NCI-H1694 (cell line): Measurements from ENCODE around the gene ARID5B.
"Not testable (repeated sequence)": the region's sequence is repeated elsewhere in the genome, so short reads cannot be mapped to it uniquely, and the experiment has no call there.

ENCODE experiments used
- DNase-seq: peaks from one replicate; lab custom pipeline; 2025; lab: John Stamatoyannopoulos, UW

The ARID5B gene

GRCh38 chr10:62016623-62017490 lies 115.4 kb downstream of the ARID5B start:
- DNase-seq = no peak

DNA sequence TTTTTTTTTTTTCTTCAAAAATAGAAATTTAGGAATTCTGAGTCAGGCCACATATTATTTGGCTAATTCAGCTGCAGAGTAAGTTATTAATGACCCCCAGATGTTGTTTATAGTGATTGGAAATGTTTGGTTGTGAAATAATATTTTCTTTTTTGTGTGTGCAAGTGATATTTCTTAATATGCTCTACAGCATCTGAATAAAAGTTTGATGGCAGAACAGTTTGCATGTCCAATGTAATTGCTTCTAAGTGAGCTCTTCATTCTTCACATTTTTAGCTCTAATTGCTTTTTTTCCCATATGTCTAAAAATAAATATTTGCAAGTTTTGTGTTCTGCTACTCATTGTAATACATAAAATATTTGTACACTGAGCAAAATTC lies 116.0 kb downstream of the ARID5B start:
- no peak for DNase-seq

- no peak for DNase-seq
Measured at GRCh38 chr10:62018131-62018911, 116.8 kb downstream of the ARID5B start.

DNA sequence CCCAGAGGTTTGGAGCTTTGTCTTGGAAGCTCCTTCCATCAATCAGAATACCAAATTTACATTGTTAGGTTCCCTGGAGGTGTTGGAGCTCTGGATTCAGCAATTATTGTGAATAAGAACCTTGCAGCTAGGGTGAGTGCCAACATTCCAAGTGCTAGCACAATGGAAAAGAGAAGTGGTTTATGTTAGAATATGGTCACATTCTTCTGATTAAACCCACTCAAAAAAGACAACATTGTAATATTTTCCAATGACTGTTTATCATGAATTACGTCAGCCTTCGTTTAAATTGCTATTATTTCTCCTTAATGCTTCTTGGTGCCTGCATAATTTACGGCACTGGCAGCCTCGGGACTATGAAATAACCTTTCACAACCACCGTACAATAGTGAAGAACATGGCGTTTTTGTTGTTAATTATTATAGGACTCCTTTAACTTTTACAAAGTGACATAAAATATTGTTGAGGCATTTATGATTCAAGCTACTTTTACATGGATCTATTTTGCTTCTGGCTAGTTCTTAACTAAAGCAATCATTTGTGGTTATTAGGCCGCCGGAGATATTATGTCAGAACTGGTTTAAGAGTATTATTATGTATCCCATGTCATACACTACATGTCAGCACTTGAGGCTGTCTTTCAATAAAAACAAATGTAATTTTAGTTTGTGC lies 117.7 kb downstream of the ARID5B start:
- no peak for DNase-seq

GRCh38 chr10:62019685-62020359 lies 118.3 kb downstream of the ARID5B start:
- no peak for DNase-seq

DNA sequence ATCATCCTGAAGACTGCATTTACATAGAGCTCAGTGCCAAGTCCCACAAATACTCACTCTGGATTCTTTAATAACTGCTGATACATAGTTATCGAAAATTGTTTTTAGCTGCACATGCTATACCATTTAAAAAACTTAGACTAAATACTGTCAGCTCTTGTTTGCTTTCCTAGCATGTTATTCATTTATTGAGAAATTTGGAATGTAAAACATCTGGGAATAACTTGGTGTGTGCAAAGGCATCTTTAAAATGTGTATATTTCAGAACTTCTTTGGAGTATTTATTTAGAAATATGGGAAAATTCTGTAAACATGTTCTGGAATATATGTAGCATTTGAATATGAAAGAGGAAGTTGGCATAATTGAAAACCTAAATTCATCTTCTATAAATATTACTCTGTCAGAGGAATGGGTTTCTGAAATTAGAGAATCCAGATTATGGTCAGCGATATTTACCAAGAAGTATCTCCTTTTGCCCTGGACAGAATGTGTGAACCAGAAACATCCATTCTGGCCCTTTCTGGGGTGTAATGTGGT lies 119.7 kb downstream of the ARID5B start:
- no peak for DNase-seq

- no peak for DNase-seq
Measured at GRCh38 chr10:62021978-62022802, 120.7 kb downstream of the ARID5B start.

GRCh38 chr10:62022830-62023229 lies 121.3 kb downstream of the ARID5B start:
- DNase-seq = no peak

- no peak for DNase-seq
Measured at GRCh38 chr10:62023329-62023728, 121.8 kb downstream of the ARID5B start.

DNA sequence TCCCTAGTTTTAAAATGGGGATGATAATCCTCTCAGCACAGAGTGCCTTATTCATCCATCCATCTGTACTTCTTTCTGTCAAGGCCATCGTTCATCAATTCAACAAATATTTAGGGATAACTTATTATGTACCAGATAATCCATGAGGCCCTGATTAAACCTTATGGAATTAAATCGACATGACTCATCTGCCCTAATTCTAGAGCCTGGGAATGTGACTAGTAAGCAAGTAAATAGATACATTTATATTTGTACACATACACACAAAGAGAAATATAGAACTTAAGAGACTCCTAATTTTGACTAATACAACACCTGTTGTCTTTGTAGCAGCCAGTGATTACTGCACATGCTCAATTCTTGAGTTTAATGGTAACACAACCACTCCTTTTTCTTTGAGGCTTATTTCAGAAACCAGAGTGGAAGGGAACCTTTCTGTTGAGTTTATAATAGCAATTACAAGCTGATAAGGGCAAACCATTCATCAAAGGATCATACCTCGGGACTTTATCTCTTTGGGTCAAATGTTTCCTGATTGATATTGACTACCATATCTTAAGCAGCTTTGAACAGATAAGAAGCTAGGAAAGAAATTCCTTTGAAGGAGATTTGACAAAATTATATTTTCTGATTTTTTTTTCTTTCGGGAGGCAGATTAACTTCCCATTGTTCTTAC lies 122.7 kb downstream of the ARID5B start:
- DNase-seq = no peak

DNA sequence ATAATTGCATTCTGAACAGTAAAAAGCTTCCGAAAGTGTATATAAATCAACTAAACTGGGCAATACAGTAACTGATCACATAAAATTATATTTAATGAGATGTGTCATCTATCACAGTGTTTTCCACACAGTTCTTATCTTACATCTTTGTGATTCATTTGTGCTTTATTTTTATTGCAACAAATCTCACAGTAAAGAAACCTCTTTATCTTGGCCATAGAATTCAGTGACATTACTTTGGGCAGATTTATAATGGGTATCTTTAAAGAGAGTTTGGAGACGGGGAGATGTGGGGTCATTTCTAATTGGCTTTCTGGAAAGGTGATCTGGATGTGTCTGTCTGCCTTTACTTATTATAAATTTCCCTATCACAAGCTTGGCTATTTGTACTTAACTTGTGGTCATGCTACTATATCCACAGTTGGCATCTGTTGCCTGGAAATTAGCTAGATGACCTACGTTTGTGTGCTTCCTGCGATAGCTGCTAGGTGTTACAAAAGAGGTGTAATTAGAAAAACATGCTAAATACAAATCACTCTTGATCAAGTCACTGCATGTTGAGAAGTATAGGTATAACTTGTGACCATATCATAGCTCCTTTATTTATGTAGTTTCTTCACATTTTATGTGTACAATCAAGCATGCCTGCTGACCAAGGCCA lies 123.8 kb downstream of the ARID5B start:
- DNase-seq = no peak

- no peak for DNase-seq
Measured at GRCh38 chr10:62025901-62026879, 124.7 kb downstream of the ARID5B start.

- no peak for DNase-seq
Measured at GRCh38 chr10:62027841-62028501, 126.5 kb downstream of the ARID5B start.

DNA sequence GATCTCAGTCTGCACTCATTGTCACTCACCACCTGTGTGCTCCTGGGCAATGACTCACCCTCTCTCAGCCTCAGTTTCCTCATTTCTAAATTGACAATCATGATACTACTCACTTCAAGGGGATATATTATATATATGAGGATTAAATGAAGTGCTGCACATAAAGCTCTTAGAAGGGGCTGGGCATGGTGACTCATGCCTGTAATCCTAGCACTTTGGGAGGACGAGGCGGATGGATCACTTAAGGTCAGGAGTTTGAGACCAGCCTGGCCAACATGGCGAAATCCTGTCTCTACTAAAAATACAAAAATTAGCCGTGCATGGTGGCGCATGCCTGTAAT lies 127.0 kb downstream of the ARID5B start:
- DNase-seq = not testable (repeated sequence)

GRCh38 chr10:62029401-62029800 lies 127.9 kb downstream of the ARID5B start:
- DNase-seq = no peak

DNA sequence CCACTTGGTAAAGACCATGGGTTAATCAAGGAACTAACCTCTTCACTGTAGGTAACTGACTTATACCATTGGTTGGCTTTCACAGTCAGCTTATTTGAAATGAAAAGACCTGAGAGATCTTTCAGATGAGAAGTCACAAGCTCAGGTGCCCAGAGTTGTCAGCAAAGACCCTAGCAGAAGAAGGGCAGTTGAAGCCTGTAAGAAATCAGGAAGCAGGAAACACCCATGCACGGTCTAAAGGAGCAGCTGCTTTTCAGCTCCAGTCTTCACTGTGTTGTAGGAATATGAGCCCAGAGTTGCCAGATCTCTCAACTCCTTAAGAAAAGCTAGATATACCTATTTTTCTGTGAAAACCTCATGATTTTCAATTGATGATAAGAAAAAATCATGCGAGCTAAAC lies 130.0 kb downstream of the ARID5B start:
- DNase-seq = no peak

DNA sequence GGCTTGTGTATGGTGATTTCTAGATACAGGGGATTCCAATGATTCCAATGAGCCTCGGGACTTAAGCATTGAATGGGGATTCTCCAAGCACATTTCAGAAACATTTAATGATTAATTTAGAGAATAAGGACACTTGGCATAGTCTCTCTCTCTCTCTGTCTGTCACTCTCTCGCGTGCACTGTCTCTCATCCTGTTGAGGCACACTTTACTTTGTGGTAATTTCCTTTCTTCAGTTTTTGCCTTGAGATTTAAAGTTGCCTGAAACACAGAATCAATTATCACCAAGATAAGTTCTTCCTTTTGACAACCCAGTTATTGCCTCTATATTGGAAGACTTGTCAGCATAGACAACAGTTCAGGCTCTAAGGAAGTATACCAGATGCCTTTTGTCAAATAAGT lies 131.6 kb downstream of the ARID5B start:
- DNase-seq = no peak

DNA sequence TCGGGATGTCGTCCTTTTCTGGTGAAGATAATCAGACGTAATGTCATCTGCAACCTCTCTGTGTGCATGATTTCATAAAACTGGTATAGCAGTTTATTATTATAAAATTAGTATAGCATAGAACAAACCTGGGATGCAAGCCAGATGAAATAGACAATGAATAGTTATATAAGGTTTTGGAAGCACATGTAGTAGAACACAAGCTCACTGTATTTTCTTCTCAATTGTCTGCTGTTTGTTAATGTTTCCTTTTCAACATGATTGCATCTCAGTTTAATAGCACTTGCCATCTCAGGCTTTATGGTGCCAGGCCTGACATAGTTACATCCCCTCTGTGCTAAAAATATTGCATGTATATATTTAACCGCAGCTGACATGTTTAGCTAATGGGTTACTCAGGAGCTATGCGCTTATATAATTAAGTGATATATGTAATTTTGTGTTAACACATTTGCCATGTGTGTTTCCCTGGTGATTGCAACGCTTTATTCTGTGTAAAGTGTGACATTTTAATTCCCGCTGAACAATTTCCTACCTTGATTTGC lies 132.7 kb downstream of the ARID5B start:
- no peak for DNase-seq
